ENCODE data around the gene GPR50.

Gene GPR50

DNA sequence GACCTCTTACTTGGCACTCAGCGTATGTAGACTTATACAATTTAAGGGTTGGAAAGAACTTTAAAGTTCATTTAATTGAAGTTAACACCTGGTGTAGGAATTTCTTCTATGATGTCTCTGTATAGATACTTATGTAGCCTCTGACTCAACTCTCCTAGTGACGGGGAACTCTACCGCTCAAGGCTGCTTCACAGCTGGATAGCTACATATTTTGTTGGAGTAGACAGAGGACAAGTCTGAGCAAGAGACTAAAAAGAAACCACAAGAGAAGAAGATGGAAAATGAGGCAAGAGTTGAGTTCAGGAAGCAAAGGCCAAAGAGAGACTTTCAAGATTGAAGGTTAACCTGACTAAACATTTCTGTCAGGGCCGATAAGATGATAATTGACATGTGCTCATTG is 52.6 kb downstream of the GPR50 start:
- DNase-seq: no peak
